ENCODE results near the gene WSB1.

GRCh38 chr17:27339198-27339835 is 45.4 kb downstream of the WSB1 start:
- no peak for TF ChIP-seq CTCF (IDR thresholded peaks at IDR 0.05)
- TF ChIP-seq EP300 (IDR thresholded peaks at IDR 0.05), result no peak
- TF ChIP-seq POLR2A (IDR thresholded peaks at IDR 0.05), result no peak

All from stomach (tissue), 4 donors.